OCI-M2 (cell line): ENCODE measurements around the gene SMPD1.

ENCODE experiments used
- DNase-seq: peaks from one replicate; lab custom pipeline; 2025; ENCODE audit not compliant: unreplicated experiment; lab: John Stamatoyannopoulos, UW

Gene SMPD1

GRCh38 chr11:6389905-6390717 is at the start of gene SMPD1:
Gene SMPD1 (plus strand): TSS chr11:6390474. CDS start chr11:6390599, 125 bp downstream.
- no peak for DNase-seq

- DNase-seq = no peak
These were observed 44.9 kb upstream of the SMPD1 start for GRCh38 chr11:6345366-6345765.

GRCh38 chr11:6350043-6350442 is 40.2 kb upstream of the SMPD1 start:
- no peak for DNase-seq

- DNase-seq = no peak
These were observed 39.8 kb upstream of the SMPD1 start for GRCh38 chr11:6350486-6350885.

- no peak for DNase-seq
These were observed 38.4 kb upstream of the SMPD1 start for GRCh38 chr11:6351782-6352382.

- no peak for DNase-seq
These were observed 36.8 kb upstream of the SMPD1 start for GRCh38 chr11:6353367-6353987.

GRCh38 chr11:6354651-6355485 is 35.4 kb upstream of the SMPD1 start:
- no peak for DNase-seq

GRCh38 chr11:6356503-6357055 is 33.7 kb upstream of the SMPD1 start:
- DNase-seq = no peak

GRCh38 chr11:6357222-6357621 is 33.1 kb upstream of the SMPD1 start:
- no peak for DNase-seq

- DNase-seq = no peak
These were observed 30.1 kb upstream of the SMPD1 start for GRCh38 chr11:6360183-6360582.

GRCh38 chr11:6362185-6362872 is 27.9 kb upstream of the SMPD1 start:
- DNase-seq = no peak

GRCh38 chr11:6362873-6363678 is 27.2 kb upstream of the SMPD1 start:
- DNase-seq = peak; percentile 22

- no peak for DNase-seq
These were observed 24.6 kb upstream of the SMPD1 start for GRCh38 chr11:6365659-6366058.

GRCh38 chr11:6371825-6372224 is 18.4 kb upstream of the SMPD1 start:
- no peak for DNase-seq

- no peak for DNase-seq
These were observed 12.2 kb upstream of the SMPD1 start for GRCh38 chr11:6377902-6378639.

GRCh38 chr11:6378640-6378989 is 11.7 kb upstream of the SMPD1 start:
- no peak for DNase-seq

GRCh38 chr11:6385046-6385777 is 5.1 kb upstream of the SMPD1 start:
- no peak for DNase-seq
